PC-3 (cell line): Measurements from ENCODE around the gene EPN2.

Source experiments
- CTCF ChIP-seq: fragments of 300-600 bp; sonication (generic); conservative IDR thresholded peaks from 2 replicates; pipeline ENCODE4 v1.5.1; 2017; ENCODE audit warnings: antibody characterized with exemption, low read depth, mild to moderate bottlenecking, low read length
- EZH2 ChIP-seq: fragments of 300-600 bp; sonication (generic); IDR thresholded peaks from one replicate; pipeline ENCODE4 v1.6.1; 2017; ENCODE audit warnings: antibody characterized with exemption, mild to moderate bottlenecking, low read length; ENCODE audit not compliant: unreplicated experiment

DNA sequence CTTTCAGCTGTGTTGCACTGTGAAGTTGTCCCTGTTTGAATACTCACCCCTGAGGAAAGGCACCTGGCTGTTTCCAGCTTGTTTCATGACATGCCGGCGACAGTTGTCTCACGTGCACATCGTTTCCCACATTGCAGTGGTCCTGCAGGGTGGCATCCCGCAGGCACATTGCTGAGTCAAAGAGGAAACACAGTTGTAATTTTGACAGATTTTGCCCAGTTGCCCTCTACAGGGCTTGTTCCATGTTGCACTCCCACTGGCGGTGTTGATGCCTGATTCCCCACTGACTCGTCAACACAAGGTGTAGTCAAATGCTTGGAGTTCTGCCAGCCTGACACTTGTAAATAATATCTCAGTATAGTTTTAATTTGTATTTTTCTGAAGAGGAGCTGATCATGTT lies 23.8 kb downstream of the EPN2 start:
- peak; percentile 61 for TF ChIP-seq CTCF
- TF ChIP-seq EZH2: no peak
